Measurements from ENCODE around the gene DUSP19. TPM values are rescaled to one million over a fixed set of nuclear protein-coding genes. Genes with fewer than 3 reads are reported as not detected.

Gene DUSP19
- total and polyA plus RNA-seq, 2 of the 4 experiments (the other 2 are of a cell fraction), result 0.86 to 1.4 TPM

DNA sequence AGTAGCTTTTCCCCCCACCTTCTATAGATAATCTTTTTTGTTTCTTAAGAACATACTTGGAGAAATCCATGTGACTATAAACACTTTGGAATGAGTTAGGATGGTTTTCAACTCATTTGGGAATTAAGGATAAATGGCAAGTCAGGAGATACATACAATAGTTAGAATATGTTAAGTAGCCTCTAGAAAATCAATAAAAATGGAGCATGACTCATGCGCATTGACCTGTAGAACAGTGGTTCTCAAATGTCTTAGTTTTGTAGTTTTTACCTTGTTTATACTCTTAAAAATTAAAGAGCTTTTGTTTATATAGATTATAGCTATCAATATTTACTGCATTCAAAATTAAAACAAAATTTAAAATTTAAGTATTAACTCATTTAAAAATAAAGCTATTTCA lies 70.4 kb downstream of the DUSP19 start:
- no peak overlapping the region for H2BK120ac ChIP-seq (ENCODE audit: low read depth, low read length)
- H3K4me2 ChIP-seq (ENCODE audit: low read depth, low read length), result no peak overlapping the region
- peaks cover 7 to 16% of the 10 kb centered on the region in 2 experiments for H3K79me1 ChIP-seq (ENCODE audit: low read depth in 1 of 2, low read length in 2 of 2)
- TF ChIP-seq FOS (IDR thresholded peaks at IDR 0.05; ENCODE audit: low read depth, low read length) (no peak), MAFK (IDR thresholded peaks at IDR 0.05; ENCODE audit: low read depth, low read length) (no peak), POLR2A (IDR thresholded peaks at IDR 0.05; ENCODE audit: low read depth, low read length) (no peak), RAD21 (IDR thresholded peaks at IDR 0.05; ENCODE audit: low read length) (no peak), ELK1 (IDR thresholded peaks at IDR 0.05; ENCODE audit: borderline replicate concordance, low read depth, low read length) (no peak), RCOR1 (IDR thresholded peaks at IDR 0.05; ENCODE audit: insufficient replicate concordance, low read length) (no peak), NFE2L2 (IDR thresholded peaks at IDR 0.05; ENCODE audit: low read depth, low read length) (no peak), RFX5 (IDR thresholded peaks at IDR 0.05; ENCODE audit: low read depth, low read length) (no peak), CTCF (conservative IDR thresholded peaks at IDR 0.05; ENCODE audit: low read depth, low read length) (no peak), USF2 (IDR thresholded peaks at IDR 0.05; ENCODE audit: low read depth, low read length) (no peak), SMC3 (IDR thresholded peaks at IDR 0.05; ENCODE audit: low read depth, low read length) (no peak), MXI1 (IDR thresholded peaks at IDR 0.05; ENCODE audit: borderline replicate concordance, low read depth, low read length) (no peak), CEBPB (IDR thresholded peaks at IDR 0.05; ENCODE audit: low read depth, low read length) (no peak), MAZ (IDR thresholded peaks at IDR 0.05; ENCODE audit: borderline replicate concordance, low read depth, low read length) (no peak), CHD1 (IDR thresholded peaks at IDR 0.05; ENCODE audit: low read depth, low read length) (no peak), BHLHE40 (IDR thresholded peaks at IDR 0.05; ENCODE audit: low read depth, low read length) (no peak)
- no peak overlapping the region for H4K5ac ChIP-seq (ENCODE audit: low read depth, low read length)
- H4K8ac ChIP-seq (ENCODE audit: low read depth in 2 of 2, low read length in 2 of 2), result no peak overlapping the region
- H3K9ac ChIP-seq (ENCODE audit: low read depth, low read length), result no peak overlapping the region
- no peaks in the 10 kb centered on the region for H3K36me3 ChIP-seq (ENCODE audit: control insufficient read depth, insufficient read depth, low read length)
- H4K20me1 ChIP-seq (ENCODE audit: insufficient read depth, low read length), result no peaks in the 10 kb centered on the region
- H3K27me3 ChIP-seq (ENCODE audit: control insufficient read depth, insufficient read depth, low read length), result no peaks in the 10 kb centered on the region
- no peak overlapping the region for H2BK20ac ChIP-seq (ENCODE audit: low read depth, low read length)
- intact Hi-C loops (cut with micrococcal nuclease), result no loop called here
- WGBS, 2 experiments (ENCODE audit: extremely low coverage in 2 of 2, insufficient read length in 1 of 2), result no CpG with 5 or more reads among the region's 1 CpG
- ChIA-PET CTCF (no interaction called here), POLR2A (ENCODE audit: unreplicated experiment) (no interaction called here)
- H3K4me3 ChIP-seq (ENCODE audit: insufficient read depth, low read depth, low read length), result no peak overlapping the region
- in situ Hi-C loops (cut with MboI; ENCODE audit: low sequenced_read_pairs), result no loop called here
- H3K18ac ChIP-seq (ENCODE audit: low read depth, low read length), result peak overlapping the region; percentile 35; the same call in 1 of the 2 replicates
- no peak overlapping the region for H3K14ac ChIP-seq (replicated peaks; ENCODE audit: low read depth, low read length)
- no peak overlapping the region for H2AK9ac ChIP-seq (replicated peaks; ENCODE audit: low read depth, low read length, poor library complexity)
- H3K4me1 ChIP-seq (ENCODE audit: control insufficient read depth, insufficient read depth, low read length), result peaks cover 8% of the 10 kb centered on the region
- no peak overlapping the region for H2BK5ac ChIP-seq (ENCODE audit: low read depth, low read length, poor library complexity, severe bottlenecking)
- H3K56ac ChIP-seq (ENCODE audit: extremely low read depth, insufficient read depth, low read length), result no peak overlapping the region
- ATAC-seq (ENCODE audit: low read depth) (peak; percentile 54), DNase-seq (peak; percentile 28)
- H3K27ac ChIP-seq (ENCODE audit: insufficient read depth, low read length), result no peak overlapping the region; the same call in 1 of the 2 replicates
- H3K9me3 ChIP-seq (ENCODE audit: control insufficient read depth, insufficient read depth, low read length), result no peaks in the 10 kb centered on the region
- H3K23ac ChIP-seq (ENCODE audit: low read depth, low read length), result no peak overlapping the region
- H2BK15ac ChIP-seq (ENCODE audit: low read depth, low read length), result no peak overlapping the region
- no peaks in the 10 kb centered on the region for H3K9me1 ChIP-seq (ENCODE audit: insufficient read depth, low read length)
- H2AK5ac ChIP-seq (ENCODE audit: low read depth, low read length), result no peak overlapping the region
- no TSS peak for BruUV-seq (replicated peaks)
- dilution Hi-C loops (cut with HindIII; ENCODE audit: low sequenced_read_pairs, unreplicated experiment), result no loop called here
- H4K91ac ChIP-seq (ENCODE audit: insufficient read depth, low read depth, low read length), result no peak overlapping the region
- no peak overlapping the region for H2AFZ ChIP-seq (replicated peaks; ENCODE audit: low read length, poor library complexity)
- H3K4ac ChIP-seq (ENCODE audit: low read depth, low read length), result no peak overlapping the region
